SK-N-SH (cell line): Measurements from ENCODE around the gene NCS1.

Experiments used
- CTCF ChIP-seq: fragments of 200-600 bp; sonication (generic); IDR thresholded peaks from 2 replicates; pipeline ENCODE4 v1.6.1; 2017; ENCODE audit warnings: antibody characterized with exemption, mild to moderate bottlenecking, moderate library complexity
- EZH2phosphoT487 ChIP-seq: fragments of 200-600 bp; sonication (generic); IDR thresholded peaks from 2 replicates; pipeline ENCODE4 v1.6.1; 2017; ENCODE audit warnings: low read depth, mixed run types, mild to moderate bottlenecking, antibody characterized with exemption, moderate library complexity, borderline replicate concordance
- IRF3 ChIP-seq: fragments of 150-350 bp; IDR thresholded peaks from 2 replicates; pipeline ENCODE4 v1.6.1; 2016; ENCODE audit warnings: mild to moderate bottlenecking, low read depth, low read length
- POLR2AphosphoS5 ChIP-seq: IDR thresholded peaks from 2 replicates; pipeline ENCODE4 v1.6.1; 2012; ENCODE audit warnings: low read depth, low read length

- TF ChIP-seq IRF3 (no peak), CTCF (no peak), EZH2phosphoT487 (no peak), POLR2AphosphoS5 (no peak)
These were observed 50.6 kb downstream of the NCS1 start for GRCh38 chr9:130222833-130223232.
